Kidney glomerular epithelial cell (primary cell): Measurements from ENCODE around the gene BRPF1.

Experiments used
- DNase-seq: peaks from one replicate; lab custom pipeline; 2025; lab: John Stamatoyannopoulos, UW

Gene BRPF1

GRCh38 chr3:9791127-9791526, 59.6 kb downstream of the BRPF1 start:
- DNase-seq, result no peak

- no peak for DNase-seq
Observed at GRCh38 chr3:9791790-9792404, 60.4 kb downstream of the BRPF1 start.

- peak; percentile 91 for DNase-seq
Observed at GRCh38 chr3:9792405-9793160, 61.0 kb downstream of the BRPF1 start, which contains the start of the genes ARPC4 and TADA3. Gene ARPC4 (plus strand): TSS chr3:9793082. CDS start chr3:9793122, 40 bp downstream. Gene TADA3 (minus strand): TSS chr3:9792473. CDS start chr3:9791466, 1,007 bp downstream.

GRCh38 chr3:9793161-9793781, 61.7 kb downstream of the BRPF1 start:
- DNase-seq, result no peak

GRCh38 chr3:9794400-9794799, 62.9 kb downstream of the BRPF1 start:
- DNase-seq, result no peak

GRCh38 chr3:9795207-9795606, 63.7 kb downstream of the BRPF1 start:
- no peak for DNase-seq

GRCh38 chr3:9797196-9797945, 65.8 kb downstream of the BRPF1 start:
- DNase-seq, result no peak
